ENCODE measurements around the gene DDAH1.

Gene DDAH1

GRCh38 chr1:85373378-85373708 is 91.6 kb downstream of the DDAH1 start:
- Histone ChIP-seq H3K36me3 (ENCODE audit: control insufficient read depth, insufficient read depth, low read length) (no peaks in the 10 kb centered on the region), H3K9ac (ENCODE audit: low read length) (no peak overlapping the region), H3K4me1 (ENCODE audit: control insufficient read depth, insufficient read depth, low read length) (peaks cover 17% of the 10 kb centered on the region), H3K27ac (ENCODE audit: low read depth, low read length) (no peak overlapping the region), H3K4me3 (ENCODE audit: low read length) (no peak overlapping the region), H3K27me3 (ENCODE audit: control insufficient read depth, insufficient read depth, low read length) (no peaks in the 10 kb centered on the region)

DNA sequence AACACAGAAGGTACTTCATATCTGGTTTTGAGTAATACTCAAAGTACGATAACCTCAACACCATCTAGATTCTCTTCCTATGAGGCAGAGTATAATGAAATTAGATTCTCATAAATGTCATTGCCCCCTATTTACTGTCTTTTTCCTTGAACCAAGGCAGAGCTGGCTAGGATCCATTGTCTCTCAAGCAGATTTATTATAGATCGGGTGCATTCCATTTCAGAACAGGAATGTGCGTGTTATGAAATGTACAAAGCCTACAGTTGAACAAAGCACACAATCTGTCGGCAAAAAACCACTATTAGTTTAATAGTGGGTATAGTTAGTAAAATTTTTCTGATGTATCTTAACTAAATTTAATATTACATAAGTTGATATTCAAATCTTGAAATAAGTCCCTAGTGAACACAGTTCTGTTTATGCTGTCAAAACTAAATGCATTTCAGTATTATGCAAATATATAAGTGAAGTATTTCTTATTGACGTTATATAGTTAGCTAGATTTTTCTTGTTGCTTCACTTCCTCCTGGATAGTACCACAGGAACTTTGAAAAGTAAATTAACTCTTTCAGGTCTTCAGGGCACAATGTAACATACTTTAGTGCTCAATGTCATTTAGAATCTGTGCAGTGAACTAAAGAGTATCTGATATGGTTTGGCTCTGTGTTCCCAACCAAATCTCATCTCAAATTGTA is 92.1 kb downstream of the DDAH1 start:
- Histone ChIP-seq H3K27ac (ENCODE audit: low read depth, low read length) (no peak overlapping the region), H3K4me3 (ENCODE audit: low read length) (no peak overlapping the region), H3K27me3 (ENCODE audit: control insufficient read depth, insufficient read depth, low read length) (no peaks in the 10 kb centered on the region), H3K36me3 (ENCODE audit: control insufficient read depth, insufficient read depth, low read length) (no peaks in the 10 kb centered on the region), H3K9ac (ENCODE audit: low read length) (no peak overlapping the region), H3K4me1 (ENCODE audit: control insufficient read depth, insufficient read depth, low read length) (peaks cover 17% of the 10 kb centered on the region)

- Histone ChIP-seq H3K4me1 (ENCODE audit: control insufficient read depth, insufficient read depth, low read length) (peaks cover 17% of the 10 kb centered on the region), H3K27ac (ENCODE audit: low read depth, low read length) (no peak overlapping the region), H3K27me3 (ENCODE audit: control insufficient read depth, insufficient read depth, low read length) (no peaks in the 10 kb centered on the region), H3K4me3 (ENCODE audit: low read length) (no peak overlapping the region), H3K9ac (ENCODE audit: low read length) (no peak overlapping the region), H3K36me3 (ENCODE audit: control insufficient read depth, insufficient read depth, low read length) (no peaks in the 10 kb centered on the region)
These were observed 93.9 kb downstream of the DDAH1 start for GRCh38 chr1:85371021-85371420.

DNA sequence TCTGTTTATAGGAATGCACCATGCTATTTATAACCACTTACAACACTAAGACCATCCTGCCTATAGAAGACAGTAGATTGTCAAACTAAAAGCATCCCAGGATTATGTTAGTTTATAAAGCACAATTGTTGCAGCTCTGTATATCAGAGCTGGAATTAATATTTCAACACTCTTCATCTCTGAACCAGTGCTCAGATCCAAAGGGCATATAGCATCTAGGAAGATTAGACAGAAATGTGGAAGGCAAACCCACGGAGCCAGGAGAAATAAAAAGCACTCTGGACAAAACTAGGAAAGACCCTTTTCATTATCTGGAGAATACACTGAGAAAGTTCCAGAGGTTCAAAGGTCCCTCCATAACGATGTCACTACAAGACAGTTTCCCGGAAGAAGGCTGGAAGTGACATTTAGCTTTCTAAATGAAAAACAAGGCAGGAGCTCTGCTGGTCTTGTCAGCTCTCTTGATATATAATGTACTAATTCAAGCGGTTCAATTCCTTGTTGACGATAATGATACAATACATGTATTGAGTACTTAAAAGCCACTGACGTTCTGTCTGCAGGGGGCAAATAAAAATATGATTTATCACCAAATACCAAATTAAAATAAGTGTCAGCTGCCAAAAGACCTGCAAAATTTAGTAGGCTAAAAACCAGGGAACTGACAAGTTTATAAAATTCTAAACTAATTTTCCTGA is 96.7 kb downstream of the DDAH1 start:
- Histone ChIP-seq H3K9ac (ENCODE audit: low read length) (no peak overlapping the region), H3K36me3 (ENCODE audit: control insufficient read depth, insufficient read depth, low read length) (no peaks in the 10 kb centered on the region), H3K4me3 (ENCODE audit: low read length) (no peak overlapping the region), H3K4me1 (ENCODE audit: control insufficient read depth, insufficient read depth, low read length) (peaks cover 8% of the 10 kb centered on the region), H3K27ac (ENCODE audit: low read depth, low read length) (no peak overlapping the region), H3K27me3 (ENCODE audit: control insufficient read depth, insufficient read depth, low read length) (no peaks in the 10 kb centered on the region)

GRCh38 chr1:85366391-85367170 is 98.4 kb downstream of the DDAH1 start:
- no peak overlapping the region for H3K27ac ChIP-seq (ENCODE audit: low read depth, low read length)
- H3K4me3 ChIP-seq (ENCODE audit: low read length), result no peak overlapping the region
- no peak overlapping the region for H3K9ac ChIP-seq (ENCODE audit: low read length)
- H3K4me1 ChIP-seq (ENCODE audit: control insufficient read depth, insufficient read depth, low read length), result no peaks in the 10 kb centered on the region
- no peaks in the 10 kb centered on the region for H3K36me3 ChIP-seq (ENCODE audit: control insufficient read depth, insufficient read depth, low read length)
- no peaks in the 10 kb centered on the region for H3K27me3 ChIP-seq (ENCODE audit: control insufficient read depth, insufficient read depth, low read length)

GRCh38 chr1:85365851-85366250 is 99.1 kb downstream of the DDAH1 start:
- Histone ChIP-seq H3K4me1 (ENCODE audit: control insufficient read depth, insufficient read depth, low read length) (peaks cover 4% of the 10 kb centered on the region), H3K27ac (ENCODE audit: low read depth, low read length) (no peak overlapping the region), H3K9ac (ENCODE audit: low read length) (no peak overlapping the region), H3K4me3 (ENCODE audit: low read length) (no peak overlapping the region), H3K36me3 (ENCODE audit: control insufficient read depth, insufficient read depth, low read length) (no peaks in the 10 kb centered on the region), H3K27me3 (ENCODE audit: control insufficient read depth, insufficient read depth, low read length) (no peaks in the 10 kb centered on the region)

GRCh38 chr1:85363521-85363920 is 101.4 kb downstream of the DDAH1 start:
- H3K27me3 ChIP-seq (ENCODE audit: control insufficient read depth, insufficient read depth, low read length), result no peaks in the 10 kb centered on the region
- H3K9ac ChIP-seq (ENCODE audit: low read length), result no peak overlapping the region
- no peak overlapping the region for H3K4me3 ChIP-seq (ENCODE audit: low read length)
- peaks cover 12% of the 10 kb centered on the region for H3K4me1 ChIP-seq (ENCODE audit: control insufficient read depth, insufficient read depth, low read length)
- H3K36me3 ChIP-seq (ENCODE audit: control insufficient read depth, insufficient read depth, low read length), result no peaks in the 10 kb centered on the region
- no peak overlapping the region for H3K27ac ChIP-seq (ENCODE audit: low read depth, low read length)

DNA sequence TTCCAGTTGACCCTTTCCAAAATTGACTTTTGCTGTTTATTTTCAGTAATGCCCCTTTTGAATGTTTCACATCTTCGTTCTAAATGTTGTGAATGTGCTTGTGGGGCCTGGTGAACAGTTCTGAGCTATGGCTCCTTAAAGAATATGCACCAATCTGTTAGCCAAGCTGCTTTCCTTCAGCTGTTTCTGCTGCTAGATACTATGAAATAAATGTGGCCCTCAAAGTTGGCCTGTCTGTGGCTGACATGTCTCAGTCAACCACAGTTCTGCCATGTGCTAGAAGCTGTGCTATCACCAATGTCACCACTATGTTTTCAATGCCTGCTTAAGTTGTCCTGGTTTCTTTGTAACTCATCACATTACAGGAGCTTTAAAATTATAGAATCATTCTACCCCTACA is 101.9 kb downstream of the DDAH1 start:
- H3K27me3 ChIP-seq (ENCODE audit: control insufficient read depth, insufficient read depth, low read length), result no peaks in the 10 kb centered on the region

GRCh38 chr1:85361606-85362296 is 103.2 kb downstream of the DDAH1 start:
- Histone ChIP-seq H3K4me1 (ENCODE audit: control insufficient read depth, insufficient read depth, low read length) (peaks cover 12% of the 10 kb centered on the region), H3K9ac (ENCODE audit: low read length) (no peak overlapping the region), H3K27ac (ENCODE audit: low read depth, low read length) (no peak overlapping the region), H3K4me3 (ENCODE audit: low read length) (no peak overlapping the region), H3K36me3 (ENCODE audit: control insufficient read depth, insufficient read depth, low read length) (no peaks in the 10 kb centered on the region), H3K27me3 (ENCODE audit: control insufficient read depth, insufficient read depth, low read length) (no peaks in the 10 kb centered on the region)

More for the DNA sequence above, 101.9 kb downstream of the DDAH1 start:
- no peak overlapping the region for H3K9ac ChIP-seq (ENCODE audit: low read length)
- no peaks in the 10 kb centered on the region for H3K36me3 ChIP-seq (ENCODE audit: control insufficient read depth, insufficient read depth, low read length)
- no peak overlapping the region for H3K4me3 ChIP-seq (ENCODE audit: low read length)
- no peak overlapping the region for H3K27ac ChIP-seq (ENCODE audit: low read depth, low read length)
- H3K4me1 ChIP-seq (ENCODE audit: control insufficient read depth, insufficient read depth, low read length), result peaks cover 12% of the 10 kb centered on the region

- Histone ChIP-seq H3K27ac (ENCODE audit: low read depth, low read length) (no peak overlapping the region), H3K4me3 (ENCODE audit: low read length) (no peak overlapping the region), H3K36me3 (ENCODE audit: control insufficient read depth, insufficient read depth, low read length) (no peaks in the 10 kb centered on the region), H3K4me1 (ENCODE audit: control insufficient read depth, insufficient read depth, low read length) (peaks cover 12% of the 10 kb centered on the region), H3K9ac (ENCODE audit: low read length) (no peak overlapping the region), H3K27me3 (ENCODE audit: control insufficient read depth, insufficient read depth, low read length) (no peaks in the 10 kb centered on the region)
These were observed 104.0 kb downstream of the DDAH1 start for GRCh38 chr1:85360730-85361493.

- peak overlapping the region; percentile 19 for H3K27ac ChIP-seq (ENCODE audit: low read depth, low read length)
- H3K9ac ChIP-seq (ENCODE audit: low read length), result no peak overlapping the region
These were observed 104.9 kb downstream of the DDAH1 start for GRCh38 chr1:85359874-85360721.

More at GRCh38 chr1:85359874-85360721, 104.9 kb downstream of the DDAH1 start:
- Histone ChIP-seq H3K27me3 (ENCODE audit: control insufficient read depth, insufficient read depth, low read length) (no peaks in the 10 kb centered on the region), H3K4me1 (ENCODE audit: control insufficient read depth, insufficient read depth, low read length) (peaks cover 12% of the 10 kb centered on the region), H3K4me3 (ENCODE audit: low read length) (no peak overlapping the region), H3K36me3 (ENCODE audit: control insufficient read depth, insufficient read depth, low read length) (no peaks in the 10 kb centered on the region)

Data from rectal smooth muscle tissue (tissue), 1 donor.